ENCODE data around the gene HDLBP. TPM values are rescaled to one million over a fixed set of nuclear protein-coding genes. Genes with fewer than 3 reads are reported as not detected.

Gene HDLBP
- total and polyA plus RNA-seq, 2 of the 4 experiments (the other 2 are of a cell fraction): 648 to 1,165 TPM

DNA sequence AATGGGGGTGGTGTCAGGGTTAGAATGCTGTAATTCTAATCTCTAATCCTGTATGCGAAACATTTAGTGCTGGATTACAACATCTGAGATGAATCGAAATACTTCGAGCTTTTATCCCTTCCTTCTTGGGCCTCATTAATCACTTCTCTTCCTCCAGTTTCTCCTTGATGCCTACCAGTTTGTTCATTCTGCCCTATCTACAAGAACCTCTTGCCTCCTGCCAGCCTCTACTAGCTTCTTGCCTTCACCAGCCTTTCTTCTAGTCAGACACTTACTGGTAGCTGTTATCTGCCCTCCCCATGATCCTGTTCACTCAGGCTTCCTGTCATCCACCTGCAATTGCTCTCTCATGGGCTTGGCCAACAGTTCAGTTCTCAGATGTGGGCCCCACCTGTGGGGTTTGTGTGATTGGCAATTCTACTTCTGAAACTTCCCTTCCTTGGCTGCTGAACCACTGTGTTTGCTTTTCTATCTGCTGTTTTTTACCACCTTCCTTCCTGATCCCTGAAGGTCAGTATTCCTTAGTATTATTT, 25.2 kb upstream of the HDLBP start:
- dilution Hi-C loops (cut with HindIII; ENCODE audit: low sequenced_read_pairs, unreplicated experiment): no loop called here
- H3K27ac ChIP-seq (ENCODE audit: insufficient read depth, low read length): peak overlapping the region; percentile 44; the same call in 1 of the 2 replicates

More for the DNA sequence above, 25.2 kb upstream of the HDLBP start:
- Histone ChIP-seq H2BK5ac (ENCODE audit: low read depth, low read length, poor library complexity, severe bottlenecking) (peak overlapping the region; percentile 79), H4K5ac (ENCODE audit: low read depth, low read length) (no peak overlapping the region), H3K4me1 (ENCODE audit: control insufficient read depth, insufficient read depth, low read length) (peaks cover 13% of the 10 kb centered on the region), H4K91ac (ENCODE audit: insufficient read depth, low read depth, low read length) (no peak overlapping the region), H3K4me2 (ENCODE audit: low read depth, low read length) (no peak overlapping the region), H4K20me1 (ENCODE audit: insufficient read depth, low read length) (peaks cover 42% of the 10 kb centered on the region), H3K9me3 (ENCODE audit: control insufficient read depth, insufficient read depth, low read length) (no peaks in the 10 kb centered on the region), H2BK15ac (ENCODE audit: low read depth, low read length) (no peak overlapping the region), H3K36me3 (ENCODE audit: control insufficient read depth, insufficient read depth, low read length) (peaks cover 59% of the 10 kb centered on the region), H3K79me1 (ENCODE audit: low read depth in 1 of 2, low read length in 2 of 2) (peaks cover 31 to 66% of the 10 kb centered on the region in 2 experiments), H2BK120ac (ENCODE audit: low read depth, low read length) (no peak overlapping the region), H3K18ac (ENCODE audit: low read depth, low read length) (no peak overlapping the region), H2AK5ac (ENCODE audit: low read depth, low read length) (no peak overlapping the region), H3K9me1 (ENCODE audit: insufficient read depth, low read length) (peaks cover 13% of the 10 kb centered on the region), H3K27me3 (ENCODE audit: control insufficient read depth, insufficient read depth, low read length) (no peaks in the 10 kb centered on the region), H3K9ac (ENCODE audit: low read depth, low read length) (no peak overlapping the region), H2AFZ (replicated peaks; ENCODE audit: low read length, poor library complexity) (no peak overlapping the region), H4K8ac (ENCODE audit: low read depth in 2 of 2, low read length in 2 of 2) (0 out of 4 replicates have a peak overlapping the region, but pooled peaks of 1 of the 2 experiments have one; percentile 7), H3K4me3 (ENCODE audit: insufficient read depth, low read depth, low read length) (no peak overlapping the region), H3K23ac (ENCODE audit: low read depth, low read length) (no peak overlapping the region), H3K56ac (ENCODE audit: extremely low read depth, insufficient read depth, low read length) (no peak overlapping the region), H2AK9ac (replicated peaks; ENCODE audit: low read depth, low read length, poor library complexity) (no peak overlapping the region), H2BK20ac (ENCODE audit: low read depth, low read length) (no peak overlapping the region), H3K4ac (ENCODE audit: low read depth, low read length) (peak overlapping the region; percentile 25; the same call in 1 of the 2 replicates), H3K14ac (replicated peaks; ENCODE audit: low read depth, low read length) (peak overlapping the region; percentile 22; the same call in 1 of the 2 replicates)
- BruUV-seq (replicated peaks): no TSS peak
- ChIA-PET POLR2A (ENCODE audit: unreplicated experiment) (no interaction called here), CTCF (no interaction called here)
- no peak for TF ChIP-seq MAFK (IDR thresholded peaks at IDR 0.05; ENCODE audit: low read depth, low read length)
- no peak for TF ChIP-seq RAD21 (IDR thresholded peaks at IDR 0.05; ENCODE audit: low read length)
- TF ChIP-seq, protein P1, sequence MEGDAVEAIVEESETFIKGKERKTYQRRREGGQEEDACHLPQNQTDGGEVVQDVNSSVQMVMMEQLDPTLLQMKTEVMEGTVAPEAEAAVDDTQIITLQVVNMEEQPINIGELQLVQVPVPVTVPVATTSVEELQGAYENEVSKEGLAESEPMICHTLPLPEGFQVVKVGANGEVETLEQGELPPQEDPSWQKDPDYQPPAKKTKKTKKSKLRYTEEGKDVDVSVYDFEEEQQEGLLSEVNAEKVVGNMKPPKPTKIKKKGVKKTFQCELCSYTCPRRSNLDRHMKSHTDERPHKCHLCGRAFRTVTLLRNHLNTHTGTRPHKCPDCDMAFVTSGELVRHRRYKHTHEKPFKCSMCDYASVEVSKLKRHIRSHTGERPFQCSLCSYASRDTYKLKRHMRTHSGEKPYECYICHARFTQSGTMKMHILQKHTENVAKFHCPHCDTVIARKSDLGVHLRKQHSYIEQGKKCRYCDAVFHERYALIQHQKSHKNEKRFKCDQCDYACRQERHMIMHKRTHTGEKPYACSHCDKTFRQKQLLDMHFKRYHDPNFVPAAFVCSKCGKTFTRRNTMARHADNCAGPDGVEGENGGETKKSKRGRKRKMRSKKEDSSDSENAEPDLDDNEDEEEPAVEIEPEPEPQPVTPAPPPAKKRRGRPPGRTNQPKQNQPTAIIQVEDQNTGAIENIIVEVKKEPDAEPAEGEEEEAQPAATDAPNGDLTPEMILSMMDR (conservative IDR thresholded peaks at IDR 0.05; ENCODE audit: low read depth, low read length): no peak
- no peak for TF ChIP-seq RFX5 (IDR thresholded peaks at IDR 0.05; ENCODE audit: low read depth, low read length)
- TF ChIP-seq FOS (IDR thresholded peaks at IDR 0.05; ENCODE audit: low read depth, low read length): no peak
- no peak for TF ChIP-seq POLR2A (IDR thresholded peaks at IDR 0.05; ENCODE audit: low read depth, low read length)
- TF ChIP-seq MAZ (IDR thresholded peaks at IDR 0.05; ENCODE audit: borderline replicate concordance, low read depth, low read length): no peak
- no peak for TF ChIP-seq ELK1 (IDR thresholded peaks at IDR 0.05; ENCODE audit: borderline replicate concordance, low read depth, low read length)
- TF ChIP-seq USF2 (IDR thresholded peaks at IDR 0.05; ENCODE audit: low read depth, low read length): no peak
- no peak for TF ChIP-seq CEBPB (IDR thresholded peaks at IDR 0.05; ENCODE audit: low read depth, low read length)
- TF ChIP-seq NFE2L2 (IDR thresholded peaks at IDR 0.05; ENCODE audit: low read depth, low read length): no peak
- no peak for TF ChIP-seq MXI1 (IDR thresholded peaks at IDR 0.05; ENCODE audit: borderline replicate concordance, low read depth, low read length)
- TF ChIP-seq CHD1 (IDR thresholded peaks at IDR 0.05; ENCODE audit: low read depth, low read length): no peak
- ATAC-seq (ENCODE audit: low read depth): no peak
- no peak for DNase-seq
- in situ Hi-C loops (cut with MboI; ENCODE audit: low sequenced_read_pairs) (no loop called here), intact Hi-C loops (cut with micrococcal nuclease) (no loop called here)
- WGBS, 2 experiments (ENCODE audit: extremely low coverage in 2 of 2, insufficient read length in 1 of 2): 71% methylated on average over 2 of the region's 3 CpGs; no CpG with 5 or more reads in 1 of the 2 experiments
